SK-N-SH (cell line): ENCODE results near the gene GUCY1A1. TPM values are rescaled to one million over a fixed set of nuclear protein-coding genes. Genes with fewer than 3 reads are reported as not detected.

Experiments used
- CTCF ChIA-PET: fragments of 300-600, 350-600 bp; formaldehyde crosslinking; extraction: SDS; loops from one replicate; lab custom pipeline; 2021; lab: Yijun Ruan, JAX
- POLR2A ChIA-PET: fragments of 350-600 bp; sonication (Branson Sonifier 250); formaldehyde crosslinking; extraction: SDS; loops from one replicate; lab custom pipeline; 2020; ENCODE audit warnings: antibody characterized with exemption, inconsistent platforms; lab: Yijun Ruan, JAX
- DNase-seq: peaks from one replicate; pipeline ENCODE4 v3.0.0; 2012
- H2AFZ ChIP-seq: fragments of 200-600 bp; sonication (generic); 2 replicates; pipeline ENCODE4 v1.8.1; 2016; ENCODE audit warnings: antibody characterized with exemption, mild to moderate bottlenecking, low read depth
- H3F3A ChIP-seq: fragments of 200-600 bp; sonication (generic); replicated peaks from 2 replicates; pipeline ENCODE3; 2016; ENCODE audit warnings: antibody characterized with exemption, mild to moderate bottlenecking; ENCODE audit not compliant: insufficient read depth
- H3K27ac ChIP-seq, 2 experiments: fragments of 200-500 bp in 1 of 2; fragments of 200-600 bp in 1 of 2; sonication (Bioruptor generic) in 1 of 2; sonication (generic), shearing (Covaris generic) in 1 of 2; 2 replicates each; pipeline versions ENCODE4 v1.5.1 to v1.6.1; 2014 to 2016; ENCODE audit warnings: low read depth in 2 of 2, inconsistent platforms in 1 of 2, low read length in 1 of 2, mild to moderate bottlenecking in 1 of 2, mixed read lengths in 1 of 2
- H3K27me3 ChIP-seq: fragments of 200-600 bp; sonication (generic), shearing (Covaris generic); 2 replicates; pipeline ENCODE4 v1.6.1; 2016; ENCODE audit warnings: mixed run types; ENCODE audit not compliant: insufficient read depth
- H3K36me3 ChIP-seq, 2 experiments: fragments of 200-500 bp in 1 of 2; fragments of 200-600 bp in 1 of 2; sonication (Bioruptor generic) in 1 of 2; sonication (generic) in 1 of 2; replicated peaks in 1 of 2; 2 replicates each; pipeline versions ENCODE3 to v1.5.1; 2014 to 2016; ENCODE audit warnings: low read length in 1 of 2, mild to moderate bottlenecking in 1 of 2; ENCODE audit not compliant: insufficient read depth in 2 of 2, control insufficient read depth in 1 of 2
- H3K4me1 ChIP-seq, 2 experiments: fragments of 200-500 bp in 1 of 2; fragments of 200-600 bp in 1 of 2; sonication (Bioruptor generic) in 1 of 2; sonication (generic), shearing (Covaris generic) in 1 of 2; 2 replicates each; pipeline versions ENCODE4 v1.5.1 to v1.6.1; 2014 to 2016; ENCODE audit warnings: low read depth in 1 of 2, low read length in 1 of 2, mixed run types in 1 of 2; ENCODE audit not compliant: insufficient read depth in 2 of 2, control insufficient read depth in 1 of 2
- H3K4me2 ChIP-seq: fragments of 200-600 bp; sonication (generic), shearing (Covaris generic); 2 replicates; pipeline ENCODE4 v1.6.1; 2017; ENCODE audit warnings: mixed run types
- H3K4me3 ChIP-seq, 2 experiments: fragments of 200-500 bp in 1 of 2; fragments of 200-600 bp in 1 of 2; sonication (Bioruptor generic) in 1 of 2; sonication (generic), shearing (Covaris generic) in 1 of 2; 2 replicates each; pipeline versions ENCODE4 v1.5.1 to v1.8.1; 2014 to 2016; ENCODE audit warnings: low read depth in 2 of 2, inconsistent platforms in 1 of 2, low read length in 1 of 2, mild to moderate bottlenecking in 1 of 2, mixed read lengths in 1 of 2, moderate library complexity in 1 of 2
- H3K79me2 ChIP-seq: fragments of 200-600 bp; sonication (generic); 2 replicates; pipeline ENCODE4 v1.8.1; 2017; ENCODE audit warnings: mild to moderate bottlenecking; ENCODE audit not compliant: insufficient read depth
- H3K9ac ChIP-seq: fragments of 200-600 bp; sonication (generic); 2 replicates; pipeline ENCODE4 v1.6.1; 2017; ENCODE audit warnings: mixed run types
- H3K9me2 ChIP-seq: fragments of 200-600 bp; sonication (generic); 2 replicates; pipeline ENCODE4 v1.6.1; 2017; ENCODE audit warnings: mixed run types
- H3K9me3 ChIP-seq: fragments of 200-600 bp; sonication (generic); 2 replicates; pipeline ENCODE4 v1.6.1; 2017; ENCODE audit warnings: mixed run types, mild to moderate bottlenecking, moderate library complexity
- H4K20me1 ChIP-seq: fragments of 200-600 bp; sonication (generic); 2 replicates; pipeline ENCODE4 v1.6.1; 2017; ENCODE audit warnings: mild to moderate bottlenecking, mixed run types; ENCODE audit not compliant: insufficient read depth
- CHD2 ChIP-seq: fragments of 150-350 bp; IDR thresholded peaks from 2 replicates; pipeline ENCODE4 v1.6.1; 2018; ENCODE audit warnings: low read length; ENCODE audit not compliant: partially characterized antibody
- FOSL2 ChIP-seq: IDR thresholded peaks from 2 replicates; pipeline ENCODE4 v1.4.0; 2012; ENCODE audit warnings: low read depth, mild to moderate bottlenecking, moderate library complexity, borderline replicate concordance
- GATA2 ChIP-seq: sonication (generic); formaldehyde crosslinking; IDR thresholded peaks from 2 replicates; pipeline ENCODE4 v1.5.0; 2020; ENCODE audit warnings: mild to moderate bottlenecking, missing genetic modification reagents
- MEF2A ChIP-seq: IDR thresholded peaks from 2 replicates; pipeline ENCODE4 v1.4.0; 2012; ENCODE audit warnings: low read depth, borderline replicate concordance
- MXI1 ChIP-seq: IDR thresholded peaks from 2 replicates; pipeline ENCODE4 v1.6.1; 2012; ENCODE audit warnings: mild to moderate bottlenecking, low read depth, low read length, improper control_type of control experiment
- NFIC ChIP-seq: IDR thresholded peaks from 2 replicates; pipeline ENCODE4 v1.4.0; 2012; ENCODE audit warnings: borderline replicate concordance
- RAD21 ChIP-seq: IDR thresholded peaks from 2 replicates; pipeline ENCODE4 v1.6.1; 2012; ENCODE audit warnings: mild to moderate bottlenecking, low read length
- RCOR1 ChIP-seq: fragments of 150-350 bp; IDR thresholded peaks from 2 replicates; pipeline ENCODE4 v1.6.1; 2017; ENCODE audit warnings: antibody characterized with exemption, low read length
- TAF1 ChIP-seq: IDR thresholded peaks from 2 replicates; pipeline ENCODE4 v1.6.1; 2012; ENCODE audit warnings: low read depth, mild to moderate bottlenecking, low read length, moderate library complexity, borderline replicate concordance
- TCF12 ChIP-seq: IDR thresholded peaks from 2 replicates; pipeline ENCODE4 v1.4.0; 2012
- WGBS: methylation state at CpG from one replicate; pipeline ENCODE4 v1.1.6; 2017; ENCODE audit warnings: low lambda C conversion rate; 5-methylcytosine and 5-hydroxymethylcytosine counted together
- polyA plus RNA-seq, 3 experiments: library from polyadenylated mRNA; depleted of rRNA; stranded (reverse); fragments of >200 nt; gene quantifications; 2 replicates each; pipeline ENCODE4 v1.2.3, GENCODE V29; 2012
- TF ChIP-seq, protein P1 (sequence below): IDR thresholded peaks from 2 replicates; pipeline ENCODE4 v1.4.0; 2012; ENCODE audit warnings: low read depth, borderline replicate concordance
- TF ChIP-seq, protein P2 (sequence below): fragments of 150-350 bp; IDR thresholded peaks from 2 replicates; pipeline ENCODE4 v1.6.1; 2017; ENCODE audit warnings: antibody characterized with exemption, low read length, low read depth, borderline replicate concordance
- TF ChIP-seq, protein P3 (sequence below): IDR thresholded peaks from 2 replicates; pipeline ENCODE4; 2012
- TF ChIP-seq, protein P4 (sequence below): fragments of 200-600 bp; sonication (generic); IDR thresholded peaks from 2 replicates; pipeline ENCODE4 v1.6.1; 2017; ENCODE audit warnings: antibody characterized with exemption, mild to moderate bottlenecking, moderate library complexity
- TF ChIP-seq, protein P5 (sequence below): IDR thresholded peaks from 2 replicates; pipeline ENCODE4 v1.4.0; 2012; ENCODE audit warnings: low read depth, borderline replicate concordance
- TF ChIP-seq, protein P6 (sequence below): fragments of 150-350 bp; IDR thresholded peaks from 2 replicates; pipeline ENCODE4 v1.6.1; 2016; ENCODE audit warnings: mild to moderate bottlenecking, low read depth, low read length

Gene GUCY1A1
- polyA plus RNA-seq, 1 of the 3 experiments (the other 2 are of a cell fraction), result 0.03 TPM

DNA sequence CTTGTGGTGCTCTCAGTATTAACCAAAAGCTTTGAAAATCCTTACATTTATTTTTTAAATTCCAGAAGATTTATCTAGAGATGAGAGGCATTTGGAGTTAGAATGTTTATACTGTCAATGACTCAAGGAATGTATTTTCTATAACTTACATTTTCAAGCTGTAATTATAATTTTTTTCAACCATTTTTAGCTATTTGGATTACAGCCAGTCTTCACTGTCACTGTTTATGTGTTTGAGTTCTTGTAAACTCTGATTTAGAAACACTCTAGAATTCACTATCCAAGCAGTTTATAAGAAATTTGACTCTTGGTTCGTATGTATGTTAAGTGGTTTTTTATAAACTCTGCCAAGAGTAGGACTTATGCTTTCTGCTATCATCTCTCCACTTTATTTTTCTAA lies 36.7 kb upstream of the GUCY1A1 start:
- no peak overlapping the region for H3K4me3 ChIP-seq
- no peak for DNase-seq
- 0 out of 2 replicates have a peak overlapping the region, but pooled peaks have one; percentile 21 for H3K4me2 ChIP-seq
- no peak overlapping the region for H2AFZ ChIP-seq
- H3K9me3 ChIP-seq, result no peaks in the 10 kb centered on the region
- no peaks in the 10 kb centered on the region for H3K27me3 ChIP-seq
- CTCF ChIA-PET, result no interaction called here
- H3K4me1 ChIP-seq, result 0 out of 4 replicates have a peak, but pooled peaks cover 0 to 8% of the 10 kb centered on the region in 2 experiments
- H3K9ac ChIP-seq, result no peak overlapping the region
- H3F3A ChIP-seq, result peaks cover 5% of the 10 kb centered on the region
- POLR2A ChIA-PET, result no interaction called here
- TF ChIP-seq, protein P1, sequence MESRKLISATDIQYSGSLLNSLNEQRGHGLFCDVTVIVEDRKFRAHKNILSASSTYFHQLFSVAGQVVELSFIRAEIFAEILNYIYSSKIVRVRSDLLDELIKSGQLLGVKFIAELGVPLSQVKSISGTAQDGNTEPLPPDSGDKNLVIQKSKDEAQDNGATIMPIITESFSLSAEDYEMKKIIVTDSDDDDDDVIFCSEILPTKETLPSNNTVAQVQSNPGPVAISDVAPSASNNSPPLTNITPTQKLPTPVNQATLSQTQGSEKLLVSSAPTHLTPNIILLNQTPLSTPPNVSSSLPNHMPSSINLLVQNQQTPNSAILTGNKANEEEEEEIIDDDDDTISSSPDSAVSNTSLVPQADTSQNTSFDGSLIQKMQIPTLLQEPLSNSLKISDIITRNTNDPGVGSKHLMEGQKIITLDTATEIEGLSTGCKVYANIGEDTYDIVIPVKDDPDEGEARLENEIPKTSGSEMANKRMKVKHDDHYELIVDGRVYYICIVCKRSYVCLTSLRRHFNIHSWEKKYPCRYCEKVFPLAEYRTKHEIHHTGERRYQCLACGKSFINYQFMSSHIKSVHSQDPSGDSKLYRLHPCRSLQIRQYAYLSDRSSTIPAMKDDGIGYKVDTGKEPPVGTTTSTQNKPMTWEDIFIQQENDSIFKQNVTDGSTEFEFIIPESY, result no peak
- TF ChIP-seq, protein P2, sequence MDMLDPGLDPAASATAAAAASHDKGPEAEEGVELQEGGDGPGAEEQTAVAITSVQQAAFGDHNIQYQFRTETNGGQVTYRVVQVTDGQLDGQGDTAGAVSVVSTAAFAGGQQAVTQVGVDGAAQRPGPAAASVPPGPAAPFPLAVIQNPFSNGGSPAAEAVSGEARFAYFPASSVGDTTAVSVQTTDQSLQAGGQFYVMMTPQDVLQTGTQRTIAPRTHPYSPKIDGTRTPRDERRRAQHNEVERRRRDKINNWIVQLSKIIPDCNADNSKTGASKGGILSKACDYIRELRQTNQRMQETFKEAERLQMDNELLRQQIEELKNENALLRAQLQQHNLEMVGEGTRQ, result no peak
- TF ChIP-seq RAD21 (no peak), FOSL2 (no peak), CHD2 (no peak), RCOR1 (no peak), MEF2A (no peak), MXI1 (no peak), TAF1 (no peak), TCF12 (no peak), GATA2 (CRISPR knock-in tag) (no peak), NFIC (no peak)
- TF ChIP-seq, protein P3, sequence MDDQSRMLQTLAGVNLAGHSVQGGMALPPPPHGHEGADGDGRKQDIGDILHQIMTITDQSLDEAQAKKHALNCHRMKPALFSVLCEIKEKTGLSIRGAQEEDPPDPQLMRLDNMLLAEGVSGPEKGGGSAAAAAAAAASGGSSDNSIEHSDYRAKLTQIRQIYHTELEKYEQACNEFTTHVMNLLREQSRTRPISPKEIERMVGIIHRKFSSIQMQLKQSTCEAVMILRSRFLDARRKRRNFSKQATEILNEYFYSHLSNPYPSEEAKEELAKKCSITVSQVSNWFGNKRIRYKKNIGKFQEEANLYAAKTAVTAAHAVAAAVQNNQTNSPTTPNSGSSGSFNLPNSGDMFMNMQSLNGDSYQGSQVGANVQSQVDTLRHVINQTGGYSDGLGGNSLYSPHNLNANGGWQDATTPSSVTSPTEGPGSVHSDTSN, result no peak
- TF ChIP-seq, protein P4, sequence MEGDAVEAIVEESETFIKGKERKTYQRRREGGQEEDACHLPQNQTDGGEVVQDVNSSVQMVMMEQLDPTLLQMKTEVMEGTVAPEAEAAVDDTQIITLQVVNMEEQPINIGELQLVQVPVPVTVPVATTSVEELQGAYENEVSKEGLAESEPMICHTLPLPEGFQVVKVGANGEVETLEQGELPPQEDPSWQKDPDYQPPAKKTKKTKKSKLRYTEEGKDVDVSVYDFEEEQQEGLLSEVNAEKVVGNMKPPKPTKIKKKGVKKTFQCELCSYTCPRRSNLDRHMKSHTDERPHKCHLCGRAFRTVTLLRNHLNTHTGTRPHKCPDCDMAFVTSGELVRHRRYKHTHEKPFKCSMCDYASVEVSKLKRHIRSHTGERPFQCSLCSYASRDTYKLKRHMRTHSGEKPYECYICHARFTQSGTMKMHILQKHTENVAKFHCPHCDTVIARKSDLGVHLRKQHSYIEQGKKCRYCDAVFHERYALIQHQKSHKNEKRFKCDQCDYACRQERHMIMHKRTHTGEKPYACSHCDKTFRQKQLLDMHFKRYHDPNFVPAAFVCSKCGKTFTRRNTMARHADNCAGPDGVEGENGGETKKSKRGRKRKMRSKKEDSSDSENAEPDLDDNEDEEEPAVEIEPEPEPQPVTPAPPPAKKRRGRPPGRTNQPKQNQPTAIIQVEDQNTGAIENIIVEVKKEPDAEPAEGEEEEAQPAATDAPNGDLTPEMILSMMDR, result no peak
- TF ChIP-seq, protein P5, sequence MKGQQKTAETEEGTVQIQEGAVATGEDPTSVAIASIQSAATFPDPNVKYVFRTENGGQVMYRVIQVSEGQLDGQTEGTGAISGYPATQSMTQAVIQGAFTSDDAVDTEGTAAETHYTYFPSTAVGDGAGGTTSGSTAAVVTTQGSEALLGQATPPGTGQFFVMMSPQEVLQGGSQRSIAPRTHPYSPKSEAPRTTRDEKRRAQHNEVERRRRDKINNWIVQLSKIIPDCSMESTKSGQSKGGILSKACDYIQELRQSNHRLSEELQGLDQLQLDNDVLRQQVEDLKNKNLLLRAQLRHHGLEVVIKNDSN, result no peak
- TF ChIP-seq, protein P6, sequence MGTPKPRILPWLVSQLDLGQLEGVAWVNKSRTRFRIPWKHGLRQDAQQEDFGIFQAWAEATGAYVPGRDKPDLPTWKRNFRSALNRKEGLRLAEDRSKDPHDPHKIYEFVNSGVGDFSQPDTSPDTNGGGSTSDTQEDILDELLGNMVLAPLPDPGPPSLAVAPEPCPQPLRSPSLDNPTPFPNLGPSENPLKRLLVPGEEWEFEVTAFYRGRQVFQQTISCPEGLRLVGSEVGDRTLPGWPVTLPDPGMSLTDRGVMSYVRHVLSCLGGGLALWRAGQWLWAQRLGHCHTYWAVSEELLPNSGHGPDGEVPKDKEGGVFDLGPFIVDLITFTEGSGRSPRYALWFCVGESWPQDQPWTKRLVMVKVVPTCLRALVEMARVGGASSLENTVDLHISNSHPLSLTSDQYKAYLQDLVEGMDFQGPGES, result no peak
- H3K9me2 ChIP-seq, result no peaks in the 10 kb centered on the region
- peak overlapping the region in 1 of 2 experiments; percentile 54; a peak in 2 of 4 replicates for H3K27ac ChIP-seq
- H4K20me1 ChIP-seq, result no peaks in the 10 kb centered on the region
- H3K79me2 ChIP-seq, result no peaks in the 10 kb centered on the region
- WGBS, result 59% methylated on average over 1 of the region's 1 CpG
- H3K36me3 ChIP-seq, result no peaks in the 10 kb centered on the region
